NCI-H526 (cell line): Measurements from ENCODE around the gene MAGI3.

Experiments used
- DNase-seq, 2 experiments: peaks; one replicate each; lab custom pipeline; 2025; lab: John Stamatoyannopoulos, UW

The MAGI3 gene

DNA sequence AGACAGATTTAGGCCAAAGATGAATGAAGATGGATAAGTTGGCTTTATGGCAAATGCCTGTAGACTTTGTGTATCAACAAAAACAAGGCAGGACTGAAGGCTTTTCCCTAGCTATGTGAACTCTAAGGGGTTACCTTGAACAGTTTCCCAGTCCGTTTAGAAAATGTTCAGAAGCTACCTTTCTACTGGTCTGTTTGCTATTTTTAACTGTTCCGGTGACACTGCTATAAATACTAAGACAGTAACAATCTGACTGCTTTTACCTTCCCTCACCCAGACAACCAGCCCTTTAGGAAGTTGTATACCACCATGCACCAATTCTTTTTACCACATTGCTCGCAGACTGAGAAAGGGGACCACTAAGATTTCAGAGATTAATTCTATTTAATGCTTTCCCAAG is 266.8 kb downstream of the MAGI3 start:
- no peak for DNase-seq

DNA sequence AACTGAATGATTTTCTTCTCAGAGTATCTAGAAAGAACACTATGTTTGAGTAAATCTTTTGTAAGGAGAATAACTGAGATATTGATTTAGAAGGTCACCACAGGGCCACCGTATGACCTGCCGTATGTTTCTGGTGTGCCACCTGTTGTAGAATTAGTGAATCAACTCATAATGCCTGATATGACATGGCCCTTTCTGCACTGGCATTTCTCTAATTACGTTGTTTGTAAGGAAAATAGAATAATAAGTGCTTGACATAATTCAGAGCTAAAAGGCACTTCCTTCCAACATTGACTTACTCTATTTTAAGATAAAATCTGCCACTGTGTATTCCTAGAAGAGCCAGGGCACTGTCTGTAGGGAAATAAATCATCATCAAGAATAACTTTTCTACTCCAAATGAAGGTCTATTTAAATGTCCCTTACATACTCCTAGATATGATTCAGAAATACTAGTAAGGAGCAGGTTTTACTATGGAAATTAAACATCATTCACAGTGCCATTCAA is 267.3 kb downstream of the MAGI3 start:
- DNase-seq = no peak

DNA sequence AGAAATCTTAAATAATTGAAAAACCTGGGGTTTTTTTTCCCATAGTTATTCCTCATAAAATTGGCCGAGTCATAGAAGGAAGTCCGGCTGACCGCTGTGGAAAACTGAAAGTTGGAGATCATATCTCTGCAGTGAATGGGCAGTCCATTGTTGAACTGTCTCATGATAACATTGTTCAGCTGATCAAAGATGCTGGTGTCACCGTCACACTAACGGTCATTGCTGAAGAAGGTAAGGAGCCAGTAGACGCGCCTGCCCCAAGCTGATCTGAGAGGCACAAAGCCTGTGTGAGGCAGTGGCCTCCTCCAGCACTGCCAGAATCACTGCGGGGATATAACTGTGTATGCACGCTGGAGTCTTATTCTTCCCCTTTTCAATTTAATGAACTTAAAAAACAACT is 268.7 kb downstream of the MAGI3 start:
- no peak for DNase-seq

DNA sequence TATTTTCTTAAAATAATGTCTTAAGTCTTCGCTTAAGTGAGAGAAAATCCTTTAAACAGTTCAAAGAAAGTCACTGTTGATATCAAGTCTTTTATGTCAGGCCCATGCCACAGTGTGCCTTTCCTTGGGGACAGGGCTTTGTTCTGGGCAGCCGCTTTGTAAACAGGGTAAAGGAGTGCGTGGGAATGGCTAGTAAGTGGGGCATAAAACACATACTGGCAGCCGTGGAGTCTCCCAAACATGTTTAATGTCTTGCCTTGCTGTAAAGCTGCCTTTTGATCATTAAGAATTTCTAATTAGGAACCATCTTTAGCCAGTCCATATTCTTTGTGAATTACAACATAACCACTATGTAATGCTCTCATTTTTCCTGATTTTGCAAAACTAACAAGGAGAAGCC is 269.2 kb downstream of the MAGI3 start:
- no peak for DNase-seq

DNA sequence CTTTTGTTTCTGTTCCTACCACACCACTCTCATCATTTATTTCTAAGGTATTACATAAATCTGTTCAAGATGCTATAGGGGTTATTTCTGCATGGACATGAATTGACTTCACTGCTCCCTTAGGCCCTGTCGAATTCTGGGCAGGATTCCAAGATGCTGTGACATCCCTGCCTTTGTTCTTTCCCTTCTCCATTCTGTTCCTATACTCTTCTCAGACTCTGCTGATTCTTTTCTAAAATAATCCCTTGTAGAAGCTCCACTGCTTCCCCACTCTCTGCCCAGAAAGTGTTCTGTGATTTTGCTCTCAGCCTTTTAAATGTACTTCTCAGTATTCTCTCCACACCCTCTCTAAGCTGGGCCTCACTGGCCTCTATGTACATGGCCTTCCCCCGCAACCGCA is 269.8 kb downstream of the MAGI3 start:
- DNase-seq = no peak

DNA sequence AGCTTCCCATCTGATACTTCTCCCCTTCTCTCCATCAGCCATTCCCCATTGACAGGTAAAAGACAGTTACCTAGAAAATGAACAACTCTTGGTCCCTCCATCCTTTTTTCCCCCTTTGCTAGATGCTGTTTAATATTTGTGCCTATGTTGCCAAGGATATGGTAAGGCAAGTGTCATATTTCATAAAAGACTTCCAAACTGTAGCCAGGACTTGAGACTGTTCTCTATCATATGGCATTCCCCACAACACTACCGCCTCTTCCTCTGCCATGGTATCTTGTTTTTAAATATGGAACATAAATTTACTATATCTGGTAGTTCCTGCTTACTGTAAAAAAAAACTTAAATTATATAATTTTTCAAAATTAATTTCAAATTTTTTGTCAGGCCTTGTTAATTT is 271.8 kb downstream of the MAGI3 start:
- DNase-seq = no peak

DNA sequence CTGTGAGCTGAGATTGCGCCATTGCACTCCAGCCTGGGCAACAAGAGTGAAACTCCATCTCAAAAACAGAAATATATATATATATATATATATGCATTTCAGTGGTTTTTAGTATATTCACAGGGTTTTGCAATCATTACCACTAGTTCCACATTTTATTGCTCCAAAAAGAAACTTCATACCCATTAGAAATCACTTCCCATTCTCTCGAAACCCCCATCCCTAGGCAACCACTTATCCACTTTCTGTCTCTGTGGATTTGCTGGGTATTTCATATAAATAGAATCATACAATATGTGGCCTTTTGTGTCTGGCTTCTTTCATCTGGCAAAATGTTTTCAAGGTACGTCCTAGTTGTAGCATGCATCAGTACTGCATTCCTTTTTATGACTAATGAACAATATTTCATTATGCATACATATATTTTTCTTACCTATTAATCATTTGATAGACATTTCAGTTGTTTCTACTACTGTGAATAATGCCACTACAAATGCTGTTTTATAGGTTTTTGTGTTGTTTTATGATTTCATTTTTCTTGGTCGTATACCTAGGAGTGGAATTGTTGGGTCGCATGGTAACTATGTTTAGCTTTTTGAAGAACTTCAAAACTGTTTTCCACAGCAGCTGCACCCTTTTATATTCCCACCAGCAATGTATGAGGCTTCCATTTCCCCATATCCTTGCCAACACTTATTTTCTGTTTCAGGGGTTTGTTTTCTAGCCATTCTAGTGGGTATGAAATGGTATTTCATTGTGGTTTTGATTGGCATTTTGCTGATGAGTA is 273.0 kb downstream of the MAGI3 start:
- no peak for DNase-seq

DNA sequence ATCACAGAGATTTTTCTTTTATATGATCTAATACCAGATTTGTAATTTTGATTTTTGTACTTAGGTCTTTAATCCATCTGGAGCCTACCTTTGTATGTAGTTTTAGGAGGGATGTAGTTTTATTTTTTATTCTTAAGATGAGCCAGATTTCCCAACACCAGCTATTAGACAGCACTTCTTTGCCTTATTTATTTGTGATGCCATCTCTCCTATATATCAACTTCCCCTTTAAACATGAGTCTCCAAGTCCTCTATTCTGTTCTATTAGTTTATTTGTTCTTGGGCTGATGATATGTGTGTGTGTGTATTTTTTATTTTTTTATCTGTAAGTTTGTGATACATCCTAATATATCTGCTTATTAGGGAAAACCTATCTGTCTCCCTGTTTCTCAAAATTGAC is 274.8 kb downstream of the MAGI3 start:
- no peak for DNase-seq

DNA sequence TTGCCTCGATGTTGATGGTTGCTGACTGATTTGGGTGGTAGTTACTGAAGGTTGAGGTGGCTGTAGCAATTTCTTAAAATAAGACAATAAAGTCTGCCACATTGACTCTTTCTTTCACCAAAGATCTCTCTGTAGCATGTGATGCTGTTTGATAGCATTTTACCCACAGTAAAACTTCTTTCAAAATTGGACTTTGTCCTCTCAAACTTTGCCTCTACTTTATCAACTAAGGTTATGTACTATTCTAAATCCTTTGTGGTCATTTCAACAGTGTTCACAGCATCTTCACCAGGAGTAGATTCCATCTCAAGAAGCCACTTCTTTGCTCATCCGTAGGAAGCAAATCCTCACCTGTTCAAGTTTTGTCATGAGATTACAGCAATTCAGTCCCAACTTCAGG is 275.8 kb downstream of the MAGI3 start:
- no peak for DNase-seq

DNA sequence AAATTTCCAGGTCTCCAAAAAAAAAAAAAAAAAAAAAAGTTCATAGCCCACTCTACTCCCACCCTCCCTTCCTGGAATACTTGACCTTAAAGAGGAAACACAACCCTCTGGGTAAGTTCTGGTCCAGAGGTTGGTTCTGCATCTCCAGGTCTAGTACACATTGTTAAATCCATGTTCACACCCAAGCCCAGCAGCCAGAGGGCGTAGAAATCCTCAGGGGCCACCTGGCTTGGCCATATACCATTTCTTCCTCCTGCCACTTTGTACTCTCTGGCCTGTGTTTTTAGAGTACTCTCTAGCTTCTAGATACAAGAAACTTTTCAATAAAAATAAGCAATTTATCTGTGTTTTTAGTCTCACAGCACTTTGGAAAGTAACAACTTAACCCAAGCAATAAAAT is 279.7 kb downstream of the MAGI3 start:
- peak in 1 of 2 experiments; percentile 20 for DNase-seq

DNA sequence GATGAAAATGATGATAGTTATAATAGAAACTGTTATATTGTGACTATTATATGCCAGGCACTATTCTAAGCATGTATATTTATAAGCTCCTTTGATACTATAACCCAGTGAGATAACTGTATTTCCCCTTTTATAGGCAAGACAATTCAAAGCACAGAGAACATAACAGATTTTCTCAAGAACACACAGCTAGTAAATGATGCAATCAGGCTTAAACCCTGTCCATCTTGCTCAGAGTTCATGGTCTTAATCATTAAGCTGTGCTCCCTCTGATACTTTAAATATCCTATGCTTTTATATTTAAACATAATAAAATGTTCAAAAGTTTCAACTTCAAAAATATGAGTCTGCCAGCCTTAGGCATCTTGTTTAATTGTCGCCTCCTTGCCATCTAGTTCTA is 280.3 kb downstream of the MAGI3 start:
- DNase-seq = no peak

DNA sequence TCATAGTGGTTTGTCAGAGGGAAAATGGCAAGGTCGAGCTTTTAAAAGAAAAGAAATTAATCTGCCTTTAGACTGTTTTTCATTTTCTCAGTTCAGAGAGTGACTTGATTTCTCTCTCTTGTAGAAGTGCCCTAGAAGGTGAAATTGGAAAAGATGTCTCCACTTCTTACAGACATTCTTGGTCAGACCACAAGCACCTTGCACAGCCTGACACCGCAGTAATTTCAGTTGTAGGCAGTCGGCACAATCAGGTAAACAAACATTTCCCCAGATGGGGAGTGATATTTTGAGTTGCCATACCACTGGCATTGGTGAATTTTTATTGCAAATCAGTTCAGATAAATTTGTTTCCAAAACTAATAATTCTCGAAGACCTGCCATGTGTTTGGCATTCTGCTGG is 282.2 kb downstream of the MAGI3 start:
- no peak for DNase-seq

DNA sequence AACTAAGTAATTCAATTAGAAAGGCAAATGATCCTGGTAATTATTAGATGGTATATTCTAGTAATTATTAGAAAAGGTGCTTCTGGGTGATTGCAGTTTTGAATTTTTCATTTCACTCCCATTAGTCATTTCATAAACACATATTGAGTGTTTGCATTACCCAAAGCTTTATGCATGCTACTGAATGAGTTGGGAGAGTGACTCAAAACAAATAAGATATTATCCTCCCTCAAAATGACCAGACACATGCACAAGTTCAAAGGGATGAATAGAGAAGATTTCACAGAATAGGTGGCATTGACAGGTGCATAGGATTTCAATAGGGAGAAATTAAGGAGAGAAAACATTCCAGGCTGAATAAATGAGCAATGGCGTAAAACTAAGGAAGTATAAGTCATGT is 284.3 kb downstream of the MAGI3 start:
- no peak for DNase-seq

DNA sequence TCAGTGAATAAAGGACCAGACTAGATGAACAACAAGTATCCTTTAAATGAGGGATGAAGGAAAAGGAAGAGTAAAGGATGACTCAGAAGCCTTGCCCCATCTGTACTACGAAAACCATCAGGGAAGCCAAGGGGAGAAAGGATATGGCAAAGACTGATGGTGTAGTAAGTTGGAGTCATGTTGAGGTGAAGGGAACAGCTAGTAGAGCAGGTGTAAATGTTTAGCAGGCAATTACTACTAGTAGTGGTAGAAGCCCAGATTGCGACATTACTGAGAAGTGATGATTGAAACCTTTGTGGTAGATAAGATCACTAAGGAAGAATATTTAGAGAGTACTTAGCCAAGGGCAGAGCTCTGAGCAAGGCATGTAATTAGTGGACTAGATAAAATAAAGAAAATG is 285.0 kb downstream of the MAGI3 start:
- no peak for DNase-seq

DNA sequence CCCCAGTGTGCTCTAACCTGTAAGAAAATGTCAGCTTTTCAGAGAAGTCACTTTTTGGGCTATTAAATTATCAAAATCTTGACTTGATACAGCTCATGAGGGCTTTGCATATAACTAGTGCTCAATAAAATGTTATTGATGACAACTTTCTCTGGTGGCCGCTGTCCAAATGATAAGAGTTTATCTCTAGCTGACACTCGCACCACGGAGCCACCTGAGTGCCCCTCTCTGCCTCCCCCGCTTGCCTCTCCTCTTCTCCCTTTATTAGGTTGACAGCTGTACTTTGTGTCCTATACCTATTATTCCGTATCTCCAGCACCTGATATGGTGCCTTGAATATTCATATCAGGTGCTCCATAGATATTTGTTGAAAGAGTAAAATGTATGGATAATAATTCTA is 286.2 kb downstream of the MAGI3 start:
- no peak for DNase-seq

DNA sequence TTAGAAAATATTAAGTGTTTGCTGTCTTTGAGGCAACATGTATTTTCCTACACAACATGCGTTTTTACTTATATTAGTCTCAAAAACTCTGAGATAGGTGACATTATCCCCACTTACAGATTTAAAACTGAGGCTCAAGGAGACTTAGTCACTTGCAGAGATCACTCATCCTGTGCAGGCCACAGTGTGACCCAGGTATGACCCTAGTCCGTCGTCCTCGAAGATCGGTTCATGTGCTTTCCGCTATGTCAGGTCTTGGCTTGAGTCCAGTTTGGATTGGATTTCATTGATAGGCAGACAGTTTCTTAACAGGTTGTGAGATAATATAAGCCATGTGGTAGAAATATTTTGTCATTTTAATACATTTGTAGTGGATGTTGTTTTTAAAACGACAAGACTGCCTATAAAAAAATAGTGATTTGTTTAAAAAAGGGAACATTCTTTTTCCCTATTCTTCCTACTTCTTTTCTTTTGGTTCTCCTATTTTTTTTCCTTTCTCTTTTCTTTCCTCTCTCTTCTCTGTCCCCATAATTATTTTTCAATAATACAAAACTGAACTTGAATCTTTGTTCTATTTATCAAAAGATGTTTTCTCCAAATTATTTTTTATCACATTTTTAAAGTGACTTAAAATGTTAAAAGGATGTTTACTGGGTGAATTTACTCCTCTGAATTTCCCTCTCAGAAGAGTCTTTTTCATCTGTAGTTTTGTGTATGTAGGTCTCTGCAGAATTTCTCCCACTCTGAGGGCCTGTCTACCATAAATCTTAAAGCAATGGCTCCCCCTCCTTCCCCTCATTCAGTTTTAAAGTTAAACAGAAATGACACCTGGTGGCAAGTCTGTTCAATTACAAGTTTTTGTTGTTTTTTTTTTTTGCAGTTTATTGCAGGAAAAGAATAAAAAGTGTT is 287.2 kb downstream of the MAGI3 start:
- peak; percentile 33 to 80 for DNase-seq

DNA sequence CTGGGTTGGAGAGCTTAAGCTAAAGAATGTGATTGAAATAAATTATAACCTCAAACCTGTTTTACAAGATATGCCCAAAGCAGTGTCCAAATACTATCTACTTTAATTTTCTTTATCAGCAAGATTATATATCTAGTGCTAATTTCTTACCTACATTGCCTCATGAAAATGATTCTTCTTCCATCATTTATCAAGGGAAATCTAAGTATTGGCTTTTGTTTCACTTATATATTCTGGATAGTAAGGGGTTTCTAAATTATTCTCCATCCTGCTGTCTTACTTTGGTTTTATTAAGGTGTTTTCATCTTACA is 287.8 kb downstream of the MAGI3 start:
- DNase-seq = no peak

DNA sequence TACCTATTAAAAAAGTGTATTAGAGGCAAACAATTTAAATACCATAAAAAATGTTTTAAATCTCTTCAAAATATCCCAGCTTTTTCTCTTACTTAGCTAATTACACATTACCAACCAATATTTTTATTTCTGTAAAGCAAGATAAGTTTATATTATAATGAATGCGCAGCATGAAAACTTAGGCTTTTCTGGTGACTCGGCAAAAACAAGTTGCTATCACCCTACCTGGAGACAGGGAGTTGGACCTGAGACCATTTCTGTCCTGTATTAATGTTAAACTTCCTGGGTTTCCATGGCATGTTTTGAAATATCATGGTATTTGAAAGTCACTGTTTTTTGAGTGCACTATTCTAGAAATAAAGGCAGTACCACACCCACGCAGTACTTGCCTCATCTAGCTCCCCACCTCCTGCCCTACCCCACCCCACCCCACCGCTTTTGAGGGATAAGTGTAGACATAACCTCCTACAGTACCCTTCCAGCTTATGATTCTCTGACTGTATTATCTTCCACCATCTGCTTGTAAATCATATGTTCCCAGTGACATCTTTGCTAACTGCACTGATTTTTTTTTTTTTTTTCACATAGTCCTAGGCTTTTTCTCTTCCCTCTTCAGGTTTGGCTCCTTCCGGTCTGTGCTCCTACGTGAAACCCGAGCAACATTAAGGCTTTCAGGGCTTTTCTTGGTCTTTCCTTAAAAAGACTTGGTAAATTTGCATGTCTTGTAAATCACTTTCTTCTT is 291.5 kb downstream of the MAGI3 start:
- no peak for DNase-seq

DNA sequence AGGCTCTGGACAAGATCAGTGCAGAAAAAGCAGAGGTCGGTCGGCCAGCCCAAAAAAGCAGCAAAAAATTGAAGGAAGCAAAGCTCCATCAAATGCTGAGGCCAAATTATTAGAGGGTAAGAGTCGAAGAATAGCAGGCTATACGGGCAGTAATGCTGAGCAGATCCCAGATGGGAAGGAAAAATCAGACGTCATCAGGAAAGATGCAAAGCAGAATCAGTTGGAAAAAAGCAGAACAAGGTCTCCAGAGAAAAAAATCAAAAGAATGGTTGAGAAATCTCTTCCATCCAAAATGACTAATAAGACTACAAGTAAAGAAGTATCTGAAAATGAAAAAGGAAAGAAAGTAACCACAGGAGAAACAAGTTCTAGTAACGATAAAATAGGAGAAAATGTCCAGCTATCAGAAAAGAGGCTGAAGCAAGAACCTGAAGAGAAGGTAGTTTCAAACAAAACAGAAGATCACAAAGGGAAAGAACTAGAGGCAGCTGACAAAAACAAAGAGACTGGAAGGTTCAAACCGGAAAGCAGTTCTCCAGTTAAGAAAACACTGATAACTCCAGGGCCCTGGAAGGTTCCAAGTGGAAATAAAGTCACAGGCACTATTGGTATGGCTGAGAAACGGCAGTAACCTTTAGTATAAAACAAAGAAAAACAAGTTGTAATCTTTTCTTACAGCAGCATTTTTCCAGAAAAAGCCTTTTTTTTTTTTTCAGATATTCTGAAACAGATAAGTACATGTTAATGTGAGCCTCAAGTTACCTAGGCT is 293.3 kb downstream of the MAGI3 start:
- DNase-seq = no peak

DNA sequence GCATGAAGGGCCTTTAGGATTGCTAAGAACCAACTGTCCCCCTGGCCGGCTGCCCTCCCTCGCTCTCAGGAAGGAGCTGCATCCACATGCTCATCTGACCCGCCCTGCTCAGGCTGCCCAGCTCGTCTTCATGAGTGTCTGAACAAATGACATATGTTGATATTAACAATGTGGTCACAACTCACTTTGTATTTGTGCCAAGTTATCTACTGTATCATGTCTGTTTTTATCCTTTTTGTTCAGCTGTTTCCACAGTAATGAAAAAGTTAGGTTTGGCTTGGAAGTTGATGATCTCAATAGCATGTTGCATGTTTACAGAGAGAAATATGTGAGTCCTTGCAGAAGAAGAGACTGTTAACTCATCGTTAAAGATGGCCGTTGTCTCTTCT is 293.8 kb downstream of the MAGI3 start:
- DNase-seq = no peak

DNA sequence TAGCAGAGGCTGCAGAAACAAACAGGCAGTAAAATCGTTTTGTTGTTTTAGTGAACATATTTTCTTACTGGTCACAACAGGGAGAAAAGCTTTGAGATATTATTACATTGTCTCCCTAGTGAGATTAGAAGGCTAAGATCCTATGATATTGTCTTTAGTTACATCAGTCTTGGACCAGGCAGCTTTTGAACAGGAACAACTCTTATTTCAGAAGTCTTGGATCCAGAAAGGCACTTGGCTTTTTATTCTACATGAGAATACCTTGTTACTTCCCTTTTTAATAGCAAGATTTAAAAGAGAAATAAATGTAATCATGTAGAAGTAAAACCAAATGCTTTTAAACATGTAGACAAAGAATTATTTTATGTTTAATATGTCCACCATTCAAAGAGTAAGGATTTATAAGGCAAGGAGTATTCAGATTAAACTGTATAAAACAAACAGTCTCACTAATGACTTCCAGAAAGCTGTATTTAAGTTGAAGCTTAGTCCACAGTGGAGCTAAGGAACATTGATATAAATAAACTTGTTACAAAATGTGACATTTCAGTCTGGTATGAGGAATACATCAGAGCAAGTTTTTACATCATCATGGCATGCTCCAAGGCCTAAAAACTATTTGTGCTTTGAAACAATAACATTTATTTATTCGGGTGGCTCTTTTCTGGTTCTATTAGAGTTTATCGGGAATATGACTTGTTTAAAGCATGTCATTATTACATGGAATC is 296.7 kb downstream of the MAGI3 start:
- DNase-seq = no peak
